GM12872 (cell line): ENCODE results near the gene SDF4.

ENCODE experiments used
- TF ChIP-seq, protein P1 (sequence below): IDR thresholded peaks from 3 replicates; pipeline ENCODE4 v1.5.1; 2011; ENCODE audit warnings: low read depth, mild to moderate bottlenecking, low read length, moderate library complexity; ENCODE audit not compliant: insufficient read depth

Gene SDF4

DNA sequence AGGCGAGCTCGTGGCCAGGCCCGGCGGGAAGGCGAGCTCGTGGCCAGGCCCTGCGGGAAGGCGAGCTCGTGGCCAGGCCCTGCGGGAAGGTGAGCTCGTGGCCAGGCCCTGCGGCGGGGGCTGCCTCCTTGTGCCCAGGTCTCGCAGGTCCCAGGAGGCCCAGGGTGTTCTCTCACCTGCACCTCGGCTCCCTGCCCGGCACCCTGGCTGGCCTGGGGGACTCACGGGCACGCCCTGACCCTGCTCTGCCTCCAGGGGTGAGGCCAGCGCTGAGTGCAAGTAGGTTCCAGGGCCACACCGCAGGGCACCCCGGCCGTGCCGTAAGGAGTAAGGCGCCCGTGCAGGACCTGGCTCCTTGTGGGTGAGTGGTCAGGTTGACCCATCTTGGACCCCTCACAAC lies 4.4 kb downstream of the SDF4 start:
- TF ChIP-seq, protein P1, sequence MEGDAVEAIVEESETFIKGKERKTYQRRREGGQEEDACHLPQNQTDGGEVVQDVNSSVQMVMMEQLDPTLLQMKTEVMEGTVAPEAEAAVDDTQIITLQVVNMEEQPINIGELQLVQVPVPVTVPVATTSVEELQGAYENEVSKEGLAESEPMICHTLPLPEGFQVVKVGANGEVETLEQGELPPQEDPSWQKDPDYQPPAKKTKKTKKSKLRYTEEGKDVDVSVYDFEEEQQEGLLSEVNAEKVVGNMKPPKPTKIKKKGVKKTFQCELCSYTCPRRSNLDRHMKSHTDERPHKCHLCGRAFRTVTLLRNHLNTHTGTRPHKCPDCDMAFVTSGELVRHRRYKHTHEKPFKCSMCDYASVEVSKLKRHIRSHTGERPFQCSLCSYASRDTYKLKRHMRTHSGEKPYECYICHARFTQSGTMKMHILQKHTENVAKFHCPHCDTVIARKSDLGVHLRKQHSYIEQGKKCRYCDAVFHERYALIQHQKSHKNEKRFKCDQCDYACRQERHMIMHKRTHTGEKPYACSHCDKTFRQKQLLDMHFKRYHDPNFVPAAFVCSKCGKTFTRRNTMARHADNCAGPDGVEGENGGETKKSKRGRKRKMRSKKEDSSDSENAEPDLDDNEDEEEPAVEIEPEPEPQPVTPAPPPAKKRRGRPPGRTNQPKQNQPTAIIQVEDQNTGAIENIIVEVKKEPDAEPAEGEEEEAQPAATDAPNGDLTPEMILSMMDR = no peak

GRCh38 chr1:1226566-1227362 lies 5.0 kb downstream of the SDF4 start:
- TF ChIP-seq, protein P1 = no peak

GRCh38 chr1:1225913-1226312 lies 5.9 kb downstream of the SDF4 start:
- TF ChIP-seq, protein P1 = no peak

DNA sequence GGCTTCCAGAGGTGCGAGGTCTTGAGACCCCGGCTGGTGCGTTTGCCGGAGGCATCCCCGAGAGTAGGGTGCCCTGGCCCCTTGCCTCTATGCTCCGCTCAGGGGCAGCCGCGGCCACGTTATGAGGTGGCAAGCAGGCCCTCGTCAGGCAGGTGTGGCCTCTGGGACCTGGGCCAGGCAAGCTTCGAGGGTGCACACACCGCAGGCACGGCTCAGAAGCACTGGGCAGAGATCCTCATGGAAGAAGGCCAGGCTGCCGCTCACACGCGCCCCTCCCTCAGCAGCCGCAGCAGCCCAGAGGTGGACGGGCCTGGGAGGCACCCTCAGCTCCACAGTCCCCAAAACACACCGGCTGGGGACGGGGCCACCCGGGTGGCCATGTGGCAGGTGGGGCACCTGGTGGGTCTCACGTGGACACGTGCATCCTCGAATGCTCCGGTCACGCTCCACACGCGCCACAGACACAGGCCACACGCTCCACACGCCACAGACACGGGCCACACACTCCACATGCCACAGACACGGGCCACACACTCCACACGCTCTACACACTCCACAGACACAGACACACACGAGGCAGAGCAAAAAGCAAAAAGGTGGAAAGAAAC lies 6.5 kb downstream of the SDF4 start:
- TF ChIP-seq, protein P1 = no peak

GRCh38 chr1:1223891-1224290 lies 7.9 kb downstream of the SDF4 start:
- TF ChIP-seq, protein P1 = no peak

GRCh38 chr1:1223321-1223720 lies 8.5 kb downstream of the SDF4 start:
- TF ChIP-seq, protein P1 = no peak

- TF ChIP-seq, protein P1 = no peak
Observed at GRCh38 chr1:1222575-1223225, 9.1 kb downstream of the SDF4 start.
